GM21529 (cell line): ENCODE data around the gene NCK2.

Source experiments
- ATAC-seq: cut with Tn5 transposase; IDR thresholded peaks from one replicate; pipeline ENCODE4 v1.9.1; 2021; ENCODE audit not compliant: unreplicated experiment

NCK2 gene

DNA sequence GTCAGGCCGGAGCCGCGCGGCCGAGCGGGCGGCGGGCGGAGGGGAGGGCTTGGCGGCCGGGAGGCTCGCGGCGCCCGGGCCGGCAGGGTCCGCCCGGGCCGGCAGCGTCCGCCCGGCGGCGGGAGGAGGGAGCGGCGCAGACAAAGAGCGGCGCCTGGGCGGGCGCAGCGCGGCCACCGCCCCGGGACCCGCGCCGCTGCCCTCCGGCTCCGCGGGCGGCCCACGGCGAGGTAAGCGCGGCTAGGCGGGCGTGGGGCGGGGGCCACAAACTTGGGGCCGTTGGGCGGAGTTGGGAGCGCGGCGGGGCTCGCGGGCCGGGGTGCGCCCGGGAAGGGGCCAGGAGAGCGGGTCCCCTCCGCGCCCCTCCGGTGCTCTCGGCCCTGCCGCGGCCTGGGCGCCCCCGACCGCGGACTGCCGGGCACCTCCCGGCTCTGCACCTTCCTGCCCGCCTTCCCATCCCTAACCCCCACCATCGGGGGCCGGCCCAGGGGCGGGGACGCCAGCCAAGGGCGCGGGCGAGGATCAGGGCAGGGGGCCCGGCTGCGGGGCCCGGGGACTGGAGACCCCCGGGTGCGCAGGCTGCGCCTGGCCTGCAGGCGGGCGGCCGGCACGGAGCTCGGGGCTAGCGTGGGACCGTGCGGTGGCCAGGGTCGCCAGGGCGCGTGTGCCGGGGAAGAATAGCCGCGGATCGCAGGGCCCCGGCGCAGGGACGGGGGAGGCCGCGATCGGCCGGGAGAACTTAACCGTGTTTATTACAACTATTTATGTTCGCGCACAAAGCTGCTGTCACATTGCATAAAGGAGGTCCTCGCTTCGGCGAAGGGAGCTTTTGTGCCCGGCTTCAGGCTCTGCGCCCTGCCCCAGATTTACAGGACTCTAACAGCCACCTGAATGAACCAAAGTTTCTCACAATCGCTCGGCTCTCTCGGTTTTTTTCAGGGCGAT is at the start of gene NCK2:
TSS of gene NCK2 (plus strand) at position 4 of the 945 bp plus-strand sequence. CDS start 110,152 bp downstream, outside the sequence.
- peak; percentile 26 for ATAC-seq

DNA sequence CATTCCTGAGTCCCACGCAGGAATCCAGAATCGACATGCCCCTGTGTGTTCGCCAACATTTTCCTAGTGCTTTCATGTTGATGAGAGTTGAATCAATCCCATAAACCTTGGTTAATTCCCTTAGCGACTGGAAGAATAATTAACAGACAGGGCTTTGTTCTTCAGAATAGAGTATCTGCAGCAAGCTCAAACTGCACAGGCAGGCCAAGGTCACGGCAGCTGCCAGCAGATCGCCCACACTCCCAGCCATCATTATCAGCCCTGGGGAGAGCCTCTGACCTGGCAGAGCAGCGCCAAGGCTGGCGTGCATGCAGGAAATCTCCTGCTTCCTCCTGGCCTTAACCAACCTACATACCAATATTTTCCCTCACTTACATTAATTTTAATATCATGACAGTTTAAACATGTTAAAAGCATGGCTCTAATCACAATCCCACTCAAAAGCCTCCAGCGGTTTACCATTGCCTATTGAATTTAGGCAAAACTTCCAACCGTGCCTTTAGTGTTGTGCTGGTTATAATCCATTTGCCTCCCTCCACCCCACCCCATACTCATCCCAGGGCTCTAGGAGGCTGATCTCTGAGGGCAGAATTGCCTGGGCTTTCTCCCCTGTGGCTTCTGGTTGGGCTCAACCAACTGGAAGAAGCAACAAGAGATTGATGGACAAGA is 46.8 kb upstream of the NCK2 start:
- no peak for ATAC-seq

DNA sequence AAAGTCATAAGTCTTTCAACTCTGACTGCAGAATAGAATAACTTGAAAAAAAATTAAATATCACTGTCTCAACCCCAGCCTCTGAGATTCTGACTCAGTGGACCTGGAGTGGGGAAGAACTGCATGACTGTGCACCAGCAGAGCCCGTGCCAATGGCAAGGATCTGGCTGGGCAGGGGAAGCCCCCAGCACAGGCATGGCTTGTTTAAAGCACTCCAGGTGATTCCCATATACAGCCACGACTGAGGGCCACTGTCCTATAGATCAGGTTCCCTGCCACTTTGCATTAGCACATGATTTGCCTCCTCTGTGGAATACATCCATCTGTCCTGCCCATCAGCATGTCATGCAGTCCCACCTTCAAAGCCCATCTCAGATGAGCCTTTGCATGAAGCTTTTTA is 45.9 kb upstream of the NCK2 start:
- no peak for ATAC-seq

GRCh38 chr2:105701042-105701441 is 43.7 kb upstream of the NCK2 start:
- ATAC-seq = no peak

GRCh38 chr2:105708697-105709096 is 36.0 kb upstream of the NCK2 start:
- no peak for ATAC-seq

- ATAC-seq = no peak
These were observed 33.3 kb upstream of the NCK2 start for GRCh38 chr2:105711394-105711793.

- no peak for ATAC-seq
These were observed 32.4 kb upstream of the NCK2 start for GRCh38 chr2:105712166-105712915.

- ATAC-seq = no peak
These were observed 31.6 kb upstream of the NCK2 start for GRCh38 chr2:105712981-105713596.

DNA sequence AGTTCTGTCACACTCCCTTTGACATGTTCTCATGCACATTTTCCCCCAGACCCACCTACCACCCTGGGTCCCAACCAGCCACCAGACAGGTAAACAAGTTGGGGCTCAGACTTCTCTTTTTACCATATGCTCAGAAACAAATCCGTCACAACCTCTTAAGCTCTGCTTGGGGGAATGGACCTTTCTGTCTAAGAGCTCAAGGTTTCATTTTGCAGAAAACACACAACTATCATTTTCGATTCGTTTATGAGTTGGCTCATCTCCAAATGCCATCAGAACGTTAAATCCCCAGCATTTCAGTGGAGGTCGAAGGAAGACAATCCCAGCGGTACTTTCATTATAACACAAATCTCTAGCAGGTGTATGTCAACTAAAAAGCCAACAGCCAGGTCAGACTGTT is 30.6 kb upstream of the NCK2 start:
- ATAC-seq = no peak

DNA sequence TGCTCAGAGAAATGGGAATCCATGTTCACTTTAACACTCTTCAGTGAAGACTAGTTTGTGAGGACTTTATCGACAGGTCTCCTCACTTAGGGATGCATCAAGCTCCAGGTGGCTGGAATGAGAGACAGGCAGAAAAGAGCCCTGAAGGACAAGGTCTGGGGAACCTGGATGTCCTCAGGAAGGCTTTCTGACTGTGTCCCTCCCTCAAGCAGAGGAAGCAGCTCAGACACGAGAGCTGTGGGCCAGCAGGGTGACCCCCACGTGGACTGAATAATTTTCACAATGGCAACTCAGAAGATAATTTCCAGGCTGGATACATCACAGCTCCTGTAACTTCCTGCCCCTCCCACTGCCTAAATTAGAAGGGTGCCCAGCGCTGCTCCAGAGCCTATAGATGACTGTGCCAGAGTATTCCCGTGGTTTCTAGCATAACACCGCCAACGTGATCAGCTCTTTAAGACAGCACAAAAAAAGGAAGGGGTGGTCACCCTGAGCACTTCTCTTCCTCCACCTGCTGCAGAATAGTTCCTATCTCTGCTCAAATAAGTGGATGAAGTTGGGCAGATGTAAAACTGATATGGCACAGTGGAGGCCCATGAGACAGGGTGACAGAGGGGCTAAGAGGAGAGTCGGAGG is 25.7 kb upstream of the NCK2 start:
- no peak for ATAC-seq

DNA sequence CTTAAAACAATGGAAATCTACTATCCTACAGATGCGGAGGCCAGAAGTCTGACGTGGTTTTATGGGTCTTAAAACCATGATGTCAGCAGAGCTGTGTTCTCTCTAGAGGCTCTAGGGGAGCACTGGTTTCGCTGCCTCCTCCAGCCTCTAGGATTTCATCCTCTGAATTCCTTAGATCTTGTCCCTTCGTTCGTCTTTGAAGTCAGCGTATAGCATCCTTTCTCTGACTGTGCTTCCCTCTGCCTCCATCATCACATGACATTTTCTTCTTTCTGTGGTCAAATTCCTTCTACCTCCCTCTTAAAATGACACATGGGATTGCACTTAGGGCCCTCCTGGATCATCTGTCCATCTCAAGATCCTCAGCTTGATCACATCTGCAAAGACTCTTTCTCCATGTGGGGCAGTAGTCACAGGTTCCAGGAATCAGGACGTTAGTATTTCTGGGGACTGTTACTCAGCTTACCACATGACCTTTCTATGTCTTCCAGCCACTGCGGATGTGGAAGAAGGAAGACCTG is 22.7 kb upstream of the NCK2 start:
- no peak for ATAC-seq

DNA sequence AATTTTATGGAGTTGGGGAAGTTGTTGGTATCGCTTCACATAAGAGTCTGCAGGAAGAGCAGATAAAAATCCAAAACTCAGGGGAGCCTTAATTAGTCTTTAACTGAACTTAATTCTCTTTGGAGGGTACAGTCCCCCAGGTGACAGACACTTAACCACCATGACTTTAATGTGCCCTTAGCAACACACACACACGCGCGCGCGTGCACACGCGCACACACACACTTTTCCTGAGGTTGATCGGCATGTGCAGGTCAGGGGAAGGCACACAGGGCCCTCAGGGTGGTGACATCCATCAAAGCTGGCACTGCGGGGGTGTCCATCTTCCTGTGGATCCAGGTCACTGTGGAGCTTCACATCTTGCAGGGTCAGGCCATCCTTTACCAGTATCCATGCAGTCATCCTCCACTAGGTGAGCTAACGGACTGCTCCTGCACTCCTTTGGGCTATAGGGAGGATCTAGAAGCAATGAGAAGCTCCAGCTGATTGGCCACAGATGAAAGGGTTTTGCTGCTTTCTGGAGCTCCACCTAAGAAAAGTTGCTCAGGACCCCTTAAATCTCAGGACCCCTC is 21.9 kb upstream of the NCK2 start:
- ATAC-seq = no peak

DNA sequence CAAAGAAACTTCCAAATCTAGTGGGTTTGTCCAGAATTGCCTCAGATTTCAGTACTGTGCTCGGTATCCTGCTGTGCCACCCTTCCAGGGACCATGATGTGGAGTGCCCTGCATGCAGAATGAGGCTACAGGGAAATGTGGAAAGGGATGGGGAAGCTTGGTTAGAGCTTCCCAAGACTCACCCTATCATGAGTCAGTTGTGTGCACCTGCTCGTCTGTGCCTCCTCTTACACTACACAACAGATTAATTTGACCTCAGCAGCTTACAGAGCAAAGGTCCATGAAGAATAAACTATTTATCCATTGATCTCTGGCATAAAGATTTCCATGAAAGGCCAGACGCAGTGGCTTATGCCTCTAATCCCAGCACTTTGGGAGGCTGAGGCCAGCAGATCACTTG is 21.3 kb upstream of the NCK2 start:
- ATAC-seq = no peak

DNA sequence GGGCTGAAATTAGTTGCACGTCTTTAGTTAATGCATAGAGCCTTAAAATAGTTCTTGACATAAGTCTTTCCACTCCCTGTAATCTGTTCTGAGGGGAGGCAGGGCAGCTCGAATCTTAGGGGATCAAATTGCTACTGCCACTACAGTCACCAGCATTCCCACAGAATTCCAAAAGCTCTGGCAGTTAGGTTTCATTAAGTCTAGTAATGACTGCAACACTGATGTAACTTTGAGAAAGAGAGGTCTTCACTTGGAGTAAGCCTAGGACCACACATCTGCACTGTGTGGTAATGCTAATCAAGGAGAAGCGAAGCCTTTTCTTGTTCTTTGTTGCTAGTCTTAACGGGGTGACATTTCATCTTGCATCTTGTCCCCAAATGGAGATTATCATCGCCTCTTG is 19.3 kb upstream of the NCK2 start:
- peak; percentile 25 for ATAC-seq

DNA sequence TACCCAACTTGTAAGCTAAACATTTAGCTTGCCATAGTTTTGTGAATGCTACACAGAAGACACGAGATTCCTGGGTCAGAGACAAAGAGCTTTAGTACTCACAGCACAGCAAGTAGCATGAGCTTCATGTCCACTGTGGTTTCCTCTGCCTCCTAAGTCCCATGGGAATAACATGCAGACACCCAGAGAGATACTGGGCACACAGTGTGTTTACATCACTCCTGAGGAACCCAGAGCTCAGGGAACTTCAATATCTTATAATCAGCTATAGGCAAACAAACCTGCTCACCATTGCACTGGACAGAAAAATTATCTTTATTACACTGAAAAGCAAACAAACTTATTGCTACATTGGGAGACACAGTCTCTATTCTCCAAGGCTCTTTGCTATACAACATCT is 14.5 kb upstream of the NCK2 start:
- ATAC-seq = no peak

DNA sequence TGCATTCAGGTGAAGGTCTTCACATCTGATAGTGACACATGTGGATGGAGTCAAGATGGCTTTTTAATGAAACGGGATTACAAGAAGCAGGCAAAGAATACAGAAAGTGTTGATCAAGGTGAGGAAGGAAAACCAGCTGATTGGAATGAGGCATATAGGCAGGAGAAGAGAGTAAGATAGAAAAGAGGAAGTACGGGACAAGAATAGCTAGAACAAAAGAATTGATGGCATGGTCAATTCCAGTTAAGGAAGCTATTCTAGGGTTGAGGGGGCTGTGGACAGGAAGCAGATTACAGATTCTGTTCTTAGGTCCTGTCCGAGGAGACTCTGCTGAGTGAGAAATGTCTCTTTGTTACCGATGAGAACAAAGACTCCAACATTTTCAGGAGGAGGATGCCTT is 13.2 kb upstream of the NCK2 start:
- no peak for ATAC-seq

GRCh38 chr2:105732101-105732500 is 12.6 kb upstream of the NCK2 start:
- no peak for ATAC-seq

- ATAC-seq = peak; percentile 47
These were observed 11.6 kb upstream of the NCK2 start for GRCh38 chr2:105732955-105733607.

- ATAC-seq = no peak
These were observed 10.8 kb upstream of the NCK2 start for GRCh38 chr2:105733875-105734274.
